ENCODE data around the gene EXPH5. TPM values are rescaled to one million over a fixed set of nuclear protein-coding genes. Genes with fewer than 3 reads are reported as not detected.

The EXPH5 gene
- total RNA-seq, 1 donor from 2014 or later: 6.7 TPM

DNA sequence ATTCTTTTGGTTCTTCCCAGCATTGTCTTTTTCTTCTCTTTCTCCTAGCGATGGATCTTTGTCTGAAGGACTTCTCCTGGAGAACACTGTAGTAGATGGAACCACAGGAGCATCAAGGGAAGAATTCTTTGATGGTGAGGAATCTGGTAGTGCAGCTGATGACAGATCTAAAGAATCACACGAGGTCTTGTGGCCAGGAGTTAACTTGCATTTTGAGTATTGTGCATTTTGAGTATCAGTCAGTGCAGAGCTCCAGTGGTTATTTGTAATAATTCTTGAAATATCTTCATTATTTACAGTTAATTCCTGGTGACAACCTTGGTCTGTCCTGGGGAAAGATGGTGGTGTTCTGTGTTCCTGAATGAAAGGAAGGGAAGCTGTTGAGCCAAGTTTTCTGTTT lies 80.9 kb downstream of the EXPH5 start:
- DNase-seq (ENCODE audit: low read depth): peak; percentile 11

DNA sequence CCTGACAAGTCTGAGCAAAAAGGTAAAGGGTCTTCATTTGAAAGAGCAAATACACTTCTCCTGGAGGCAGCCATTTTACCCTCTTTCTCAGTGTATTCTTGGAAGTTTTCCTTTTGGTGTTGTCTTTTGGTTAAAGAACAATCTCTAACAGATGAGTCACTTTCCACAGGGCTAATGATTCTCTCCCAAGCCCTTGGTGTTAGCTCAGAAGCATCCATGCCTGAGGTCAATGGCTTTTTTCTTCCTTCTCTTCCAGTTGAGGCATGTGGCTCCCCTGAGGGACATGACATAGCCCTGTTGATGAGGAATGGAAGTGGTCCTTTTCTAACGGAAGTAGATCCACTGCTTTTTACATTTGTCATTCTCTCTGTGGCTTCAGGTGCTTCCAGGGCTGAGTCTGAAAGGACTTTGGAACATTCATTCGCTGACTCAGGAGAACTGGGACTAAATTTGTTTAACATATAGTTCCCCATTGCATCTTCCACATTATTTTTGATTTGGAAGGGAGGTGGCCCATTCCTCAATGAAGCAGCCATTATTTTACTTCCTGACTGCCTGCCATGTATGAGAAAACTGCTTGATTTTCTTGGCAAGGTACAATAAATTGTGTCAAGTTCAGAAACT lies 81.6 kb downstream of the EXPH5 start:
- peak; percentile 98 for DNase-seq (ENCODE audit: low read depth)

DNA sequence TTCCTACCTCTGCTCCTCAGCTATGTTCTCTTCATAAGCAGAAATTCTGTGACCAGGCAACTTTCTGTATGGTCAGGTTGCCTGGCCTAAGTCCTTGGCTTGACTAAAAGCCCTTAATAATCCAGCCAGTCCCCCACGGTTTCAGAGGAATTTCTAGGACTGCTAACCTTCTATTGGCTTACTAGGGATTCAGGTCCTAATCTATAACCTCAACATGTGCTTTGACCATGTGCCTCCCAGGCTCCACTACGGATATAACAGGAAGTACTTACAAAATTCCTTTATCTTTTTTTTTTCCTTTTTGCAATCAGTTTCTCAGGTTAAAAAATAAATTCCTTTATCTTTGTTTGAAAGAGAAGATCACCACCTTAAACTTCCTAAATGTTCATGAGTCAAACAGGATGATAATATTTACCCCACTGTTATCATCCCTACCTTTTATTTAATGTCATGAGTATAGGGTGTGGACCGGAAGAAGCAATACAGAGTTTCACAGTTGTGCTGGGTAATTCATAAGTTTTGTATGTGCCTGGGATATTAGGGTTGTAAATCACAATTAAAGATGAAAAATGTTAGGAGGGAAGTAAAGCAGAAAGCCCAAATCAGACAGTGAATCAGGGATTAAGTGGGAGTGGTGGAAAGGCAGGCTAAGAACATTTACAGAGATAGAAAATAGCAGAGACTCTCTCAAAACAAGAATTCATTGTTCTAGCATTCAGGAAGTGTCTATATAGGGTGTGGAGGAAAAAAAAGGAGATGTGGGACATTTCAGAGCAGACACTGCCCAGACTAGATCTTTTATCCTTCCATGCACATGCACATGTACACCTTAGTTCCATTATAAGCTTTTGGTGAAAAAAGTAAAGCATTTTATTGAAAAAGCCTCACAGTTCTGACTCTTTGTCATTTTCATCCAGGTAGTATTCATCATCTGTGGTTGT lies 84.6 kb downstream of the EXPH5 start:
- DNase-seq (ENCODE audit: low read depth): no peak

DNA sequence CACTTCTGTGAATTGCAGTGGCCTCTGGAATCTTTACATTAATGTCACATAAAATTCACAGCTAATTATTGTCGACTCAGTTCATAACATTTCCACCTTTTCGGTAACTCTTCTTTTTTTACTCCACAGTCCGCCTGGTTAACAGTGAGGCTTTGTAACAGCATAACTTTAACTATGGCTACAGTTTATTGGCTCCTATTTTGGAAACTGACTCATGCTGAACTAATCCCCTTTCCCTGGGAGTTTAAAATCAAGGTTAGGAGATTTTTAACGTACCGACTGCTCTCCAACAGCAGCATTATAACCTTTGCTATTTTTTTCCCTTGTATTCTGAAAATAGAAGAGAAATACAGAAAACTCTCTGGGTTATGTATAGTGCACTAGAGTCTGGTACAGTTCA lies 92.2 kb downstream of the EXPH5 start:
- DNase-seq (ENCODE audit: low read depth): no peak

DNA sequence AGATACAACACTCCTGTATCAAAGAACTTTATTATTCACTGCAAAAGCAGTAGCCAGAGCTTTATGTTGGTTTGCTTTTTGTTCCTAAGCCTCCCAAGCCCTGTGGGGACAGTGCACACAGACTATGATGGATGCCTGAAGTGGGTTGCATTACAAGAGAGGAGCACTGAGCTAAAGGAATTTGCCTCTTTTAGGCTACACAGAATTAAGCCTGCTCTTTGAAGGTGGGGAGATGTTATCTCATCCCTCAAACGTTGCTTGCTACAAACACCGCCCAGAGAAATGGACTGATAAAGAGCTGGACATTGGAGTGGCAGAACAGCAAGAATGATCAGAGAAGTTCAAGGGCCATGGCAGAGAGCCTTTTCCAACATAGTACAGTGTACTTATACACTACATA lies 92.8 kb downstream of the EXPH5 start:
- DNase-seq (ENCODE audit: low read depth): no peak

DNA sequence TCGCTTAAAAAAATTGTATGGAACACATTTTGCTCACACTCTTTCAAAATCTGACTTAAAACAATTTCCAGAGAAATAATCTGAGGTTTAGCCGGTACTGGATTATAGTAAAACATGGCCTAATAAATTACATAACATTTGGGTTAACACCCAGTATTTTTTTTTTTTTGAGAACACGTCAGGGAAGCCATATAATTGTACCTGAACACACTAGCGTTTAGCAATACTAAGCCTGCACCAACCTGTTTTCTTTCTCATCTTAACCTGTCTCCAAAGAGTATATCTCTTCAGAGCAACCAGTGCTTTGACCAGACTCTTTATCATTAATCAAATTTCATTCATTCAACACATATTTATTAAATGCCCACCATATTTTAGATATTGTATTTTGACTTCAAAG lies 93.4 kb downstream of the EXPH5 start:
- no peak for DNase-seq (ENCODE audit: low read depth)

DNA sequence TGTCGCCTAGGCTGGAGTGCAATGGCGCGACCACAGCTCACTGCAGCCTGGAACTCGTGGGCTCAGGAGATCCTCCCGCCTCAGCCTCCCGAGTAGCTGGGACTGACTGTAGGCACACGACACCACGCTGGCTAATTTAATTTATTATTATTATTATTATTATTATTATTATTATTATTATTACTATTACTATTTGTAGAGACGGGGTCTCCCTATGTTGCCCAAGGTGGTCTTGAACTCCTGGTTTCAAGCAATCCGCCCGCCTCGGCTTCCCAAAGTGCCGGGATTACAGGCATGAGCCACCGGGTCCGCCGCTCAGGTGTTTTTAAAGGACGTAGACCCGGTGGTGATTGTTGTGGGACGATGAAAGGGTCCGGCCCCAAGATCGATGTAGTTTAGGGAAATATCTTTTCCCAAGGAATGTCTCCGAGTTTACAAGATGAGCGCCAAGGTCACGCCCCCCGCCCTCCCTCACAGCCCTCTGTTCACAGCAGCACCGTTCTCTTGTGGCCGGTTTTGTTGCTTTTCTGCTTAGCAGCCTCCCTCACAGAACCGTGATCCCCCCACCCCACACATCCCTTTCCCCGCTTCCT lies 94.7 kb downstream of the EXPH5 start:
- DNase-seq (ENCODE audit: low read depth): no peak

DNA sequence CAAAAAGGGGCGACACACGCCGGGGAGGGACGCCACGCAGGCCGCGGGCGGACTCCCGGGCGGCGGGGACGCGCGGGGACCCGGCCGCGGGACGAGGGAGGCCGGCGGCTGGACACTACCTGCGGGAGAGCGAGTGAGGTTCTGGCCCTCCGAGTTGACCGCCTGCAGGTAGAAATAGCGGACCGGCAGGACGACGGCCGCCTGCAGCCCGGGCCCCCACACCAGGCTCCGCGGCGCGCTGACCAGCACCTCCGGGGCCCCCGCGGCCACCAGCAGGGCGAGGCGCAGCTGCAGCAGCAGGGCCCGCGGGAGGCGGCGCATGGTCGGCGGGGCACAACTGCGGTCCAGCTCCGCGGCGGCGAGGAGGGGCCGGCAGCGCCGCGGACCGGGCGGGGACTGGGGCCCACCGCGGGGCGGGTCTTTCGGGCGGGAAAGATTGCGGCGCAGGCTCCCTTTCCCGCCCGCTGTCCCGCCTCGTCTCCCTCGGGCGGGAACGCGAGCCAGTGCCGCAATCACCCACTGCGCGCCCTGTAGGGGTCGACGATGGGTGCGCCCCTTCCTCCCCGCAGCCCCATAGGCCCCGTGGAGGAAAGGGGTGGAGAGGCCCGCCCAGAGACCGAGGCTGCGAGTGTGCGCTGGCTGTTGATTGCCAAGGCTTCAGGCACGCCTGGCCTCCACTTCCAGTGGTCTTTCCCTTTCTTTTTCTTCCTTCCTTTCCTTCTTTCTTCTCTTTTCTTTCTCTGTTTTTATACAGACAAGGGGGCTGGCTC lies 95.3 kb downstream of the EXPH5 start, which contains the start of gene POGLUT3:
Gene POGLUT3 (minus strand): TSS at position 339 of the 770 bp plus-strand sequence. CDS start 18 bp downstream, at position 321.
- DNase-seq (ENCODE audit: low read depth): no peak

DNA sequence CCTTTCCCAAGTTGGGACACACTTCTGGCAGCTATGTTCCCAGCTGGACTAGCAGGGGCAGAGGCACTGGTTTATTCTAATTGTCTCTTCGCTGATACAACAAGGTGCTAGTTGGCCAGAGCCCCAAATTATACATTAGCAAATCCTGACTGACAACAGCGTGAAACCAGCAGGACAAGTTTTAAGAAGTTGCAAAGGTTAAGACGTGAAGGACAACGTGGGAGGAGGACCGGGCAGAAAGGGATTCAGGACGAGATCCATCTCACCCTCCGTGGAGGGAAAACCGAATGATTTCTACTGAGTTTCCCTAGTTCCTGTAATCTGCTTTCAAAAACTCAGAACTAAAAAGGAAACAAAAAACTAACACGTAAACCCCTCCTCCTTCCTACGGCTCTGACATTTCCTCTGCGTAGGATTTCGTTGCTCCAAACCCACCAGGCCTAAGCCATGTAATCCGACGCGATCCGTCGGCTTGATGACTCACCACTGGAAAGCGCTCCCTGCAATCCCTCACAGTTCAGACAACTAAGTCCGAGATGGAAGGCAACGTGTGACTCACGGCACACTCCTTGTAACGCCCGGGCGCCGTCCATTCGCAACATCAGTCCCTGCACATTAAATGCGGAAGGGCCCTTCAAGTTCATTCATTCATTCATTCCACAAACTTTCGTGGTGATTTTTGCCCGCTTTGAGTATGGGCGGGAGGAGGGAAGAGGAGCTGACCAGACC lies 96.1 kb downstream of the EXPH5 start:
- DNase-seq (ENCODE audit: low read depth): peak; percentile 96

DNA sequence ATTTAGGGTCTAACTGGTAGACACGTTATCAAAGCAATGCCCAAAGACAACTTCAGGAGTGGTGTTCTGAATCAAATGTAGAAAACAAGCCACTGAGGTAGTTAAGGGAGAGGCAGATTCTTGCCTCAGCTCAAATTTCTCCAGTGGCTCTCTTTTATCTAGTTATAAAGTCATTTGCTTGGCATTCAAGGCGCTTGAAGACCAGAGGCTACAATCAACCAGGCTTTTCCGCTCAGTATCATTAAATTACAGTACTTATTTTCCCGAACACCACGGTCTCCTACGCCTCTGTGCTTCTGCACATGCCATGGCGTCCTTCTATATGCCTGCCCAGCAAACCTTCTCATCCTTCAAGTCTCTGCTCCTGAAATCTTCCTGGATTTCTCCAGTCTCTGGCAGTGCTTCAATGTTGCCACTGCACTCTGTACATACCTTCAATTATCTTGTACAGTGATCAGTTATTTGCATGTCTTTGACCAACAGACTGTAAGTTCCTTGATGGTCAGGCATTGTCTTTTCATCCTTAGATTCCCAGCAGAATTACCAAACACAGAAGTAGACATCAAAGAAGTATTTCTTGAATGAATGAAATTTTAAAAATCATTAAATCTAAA lies 96.8 kb downstream of the EXPH5 start:
- peak; percentile 18 for DNase-seq (ENCODE audit: low read depth)

DNA sequence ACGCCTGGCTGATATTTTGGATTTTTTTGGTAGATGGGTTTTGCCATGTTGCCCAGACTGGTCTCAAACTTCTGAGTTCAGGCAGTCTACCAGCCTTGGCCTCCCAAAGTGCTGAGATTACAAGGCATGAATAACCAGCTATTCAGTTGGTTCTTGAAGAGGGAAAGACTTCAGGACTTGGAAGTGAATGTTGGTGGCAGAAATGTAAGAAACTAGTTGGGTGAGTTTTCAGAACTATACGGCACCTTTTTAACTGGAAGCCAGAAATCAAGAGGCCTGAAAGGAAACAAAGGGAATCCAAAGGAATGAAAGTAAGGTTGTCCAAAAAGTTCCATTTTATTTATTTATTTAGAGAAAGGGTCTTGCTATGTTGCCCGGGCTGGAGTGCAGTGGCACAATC lies 98.2 kb downstream of the EXPH5 start:
- no peak for DNase-seq (ENCODE audit: low read depth)

DNA sequence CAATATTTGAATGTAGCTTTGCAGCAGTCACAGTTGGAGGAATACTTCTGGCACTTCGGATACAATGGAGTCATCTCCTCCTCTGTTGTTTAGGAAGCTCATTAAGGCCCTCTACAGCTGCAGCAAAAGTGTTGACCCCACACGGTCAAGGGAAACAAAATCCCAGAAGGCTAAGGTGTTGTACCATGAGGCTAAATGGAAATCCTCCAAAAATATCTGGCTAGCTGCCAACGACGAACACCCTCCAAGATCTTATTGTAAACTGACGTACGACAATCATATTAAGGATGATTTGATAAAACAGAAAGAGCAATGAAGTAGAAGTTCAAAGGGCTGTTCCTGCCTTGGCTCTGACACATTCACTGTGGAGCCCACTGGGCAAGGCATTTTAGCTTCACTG lies 99.4 kb downstream of the EXPH5 start:
- DNase-seq (ENCODE audit: low read depth): no peak

DNA sequence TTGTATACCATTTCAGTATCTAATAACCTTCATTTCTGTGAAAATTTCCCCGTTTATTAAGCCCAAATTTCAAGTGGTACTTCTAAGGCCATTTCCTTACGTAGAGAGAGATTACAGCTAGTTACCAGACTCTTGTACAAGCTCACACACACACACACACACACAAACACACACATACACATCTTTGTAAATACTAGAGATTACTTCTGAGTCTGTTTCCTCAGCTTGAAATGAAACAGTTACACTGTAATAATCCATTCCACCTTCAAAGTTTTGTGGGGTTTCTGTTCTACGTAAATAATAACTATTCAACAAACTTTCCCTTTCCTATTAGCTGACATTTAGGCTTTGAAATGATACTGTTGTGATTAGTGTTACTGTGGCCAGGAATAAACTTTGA lies 101.6 kb downstream of the EXPH5 start:
- no peak for DNase-seq (ENCODE audit: low read depth)

DNA sequence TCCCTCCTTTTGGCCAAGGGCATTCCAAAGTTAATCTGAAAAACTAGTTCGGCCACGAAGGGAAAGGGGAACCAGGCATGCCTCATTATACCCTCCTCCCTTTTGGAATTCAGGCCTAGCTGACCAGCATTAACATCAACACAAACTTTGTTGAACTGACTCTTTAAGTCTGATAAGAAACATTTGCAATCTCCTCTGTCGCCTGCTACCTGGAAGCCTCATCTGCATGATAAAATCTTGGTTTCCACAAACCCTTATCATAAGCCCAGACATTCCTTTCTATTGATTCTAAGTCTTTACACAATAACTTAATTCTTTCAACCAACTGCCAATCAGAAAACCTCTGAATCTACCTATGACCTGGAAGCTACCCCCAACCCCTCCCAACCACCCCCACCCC lies 106.7 kb downstream of the EXPH5 start:
- no peak for DNase-seq (ENCODE audit: low read depth)

DNA sequence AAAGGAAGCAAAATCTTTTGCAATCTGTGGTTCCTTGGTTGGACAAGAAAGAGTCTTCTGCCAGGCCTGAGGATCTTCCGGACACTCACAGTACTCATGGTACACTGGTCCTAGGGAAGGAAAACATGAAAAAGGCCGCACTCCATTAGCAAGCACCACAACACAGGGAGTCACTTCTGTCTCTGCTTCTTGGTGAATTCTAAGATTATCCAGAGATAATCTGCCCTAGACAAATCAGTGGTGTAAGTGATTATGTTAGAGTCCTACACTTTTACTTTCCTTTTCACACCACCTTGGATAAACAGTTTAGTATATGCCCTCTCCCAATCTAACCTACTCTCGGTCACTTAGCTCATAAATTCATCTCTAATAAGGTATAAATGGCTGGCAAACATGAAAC lies 107.2 kb downstream of the EXPH5 start:
- no peak for DNase-seq (ENCODE audit: low read depth)

DNA sequence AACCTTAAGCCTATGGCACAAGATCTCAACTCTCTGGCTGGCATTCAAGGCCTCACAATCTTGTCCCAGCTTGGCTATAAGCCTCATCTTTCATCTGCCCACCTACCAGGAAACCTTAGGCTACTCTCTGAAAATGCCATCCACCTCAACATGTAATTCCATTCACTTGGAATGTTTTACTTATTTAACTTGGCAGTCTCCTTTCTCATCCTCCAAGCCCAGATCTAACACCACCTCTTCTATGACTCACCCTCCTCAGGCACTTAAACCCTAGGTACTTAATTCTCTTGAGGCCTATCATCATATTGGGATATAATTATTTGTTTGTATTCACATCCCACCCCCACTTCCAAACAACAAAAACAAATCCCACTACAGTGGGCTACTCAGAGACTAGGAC lies 110.4 kb downstream of the EXPH5 start:
- DNase-seq (ENCODE audit: low read depth): peak; percentile 75

DNA sequence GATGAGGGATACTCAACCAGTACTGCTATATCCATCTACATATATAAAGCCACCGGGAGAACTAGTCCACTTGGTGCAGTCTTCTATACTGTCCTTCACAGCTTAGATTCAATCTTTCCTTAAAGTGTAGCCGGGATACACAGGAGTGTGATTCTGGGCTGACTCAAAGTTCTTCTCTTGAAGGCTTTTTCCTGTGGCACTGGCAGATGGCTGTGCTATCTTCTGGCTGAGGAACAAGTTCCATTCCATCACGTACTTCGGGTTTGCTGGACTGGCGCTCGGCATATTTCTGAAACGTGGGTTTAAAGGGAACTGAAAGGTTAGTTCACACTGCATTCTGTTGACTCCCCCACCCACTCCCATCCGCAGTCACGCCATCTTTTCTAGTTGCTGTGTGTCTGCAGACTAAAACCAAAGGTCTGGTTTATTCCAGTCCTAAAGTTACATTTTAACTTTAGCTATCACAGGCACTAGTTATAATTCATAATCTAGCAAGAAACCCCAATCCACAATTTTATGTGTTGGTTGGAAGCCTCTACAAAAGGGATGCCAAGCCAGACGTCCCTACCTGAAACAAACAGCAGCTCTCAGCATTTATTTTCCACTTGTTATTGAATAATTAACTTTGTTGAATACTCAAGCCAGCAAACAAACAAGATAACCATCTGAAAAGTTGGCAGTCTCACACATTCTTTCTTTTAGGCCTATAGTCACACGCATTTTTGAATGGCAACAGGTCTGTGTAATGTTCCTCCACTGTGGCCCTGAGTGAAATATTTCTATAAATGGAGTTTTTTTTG lies 118.7 kb downstream of the EXPH5 start:
- peak; percentile 47 for DNase-seq (ENCODE audit: low read depth)

DNA sequence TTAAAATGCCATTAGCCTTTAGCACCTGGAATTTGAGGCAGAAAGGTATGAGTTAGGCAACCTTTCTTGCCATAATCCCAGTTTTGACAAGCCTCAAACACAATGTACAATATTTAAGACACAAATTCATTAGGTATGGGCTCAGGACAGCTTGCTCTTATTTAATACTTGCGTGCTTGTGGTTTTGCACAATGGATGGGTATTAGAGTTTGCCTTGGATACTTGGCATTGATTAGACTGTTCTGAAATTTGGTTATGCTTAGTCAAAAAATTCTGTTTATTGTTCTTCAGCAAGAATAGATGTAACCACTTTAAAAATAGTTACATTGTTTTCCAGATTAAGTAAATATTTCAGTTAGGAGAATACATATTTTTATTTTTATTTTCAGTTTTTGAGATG lies 120.9 kb downstream of the EXPH5 start:
- DNase-seq (ENCODE audit: low read depth): no peak

DNA sequence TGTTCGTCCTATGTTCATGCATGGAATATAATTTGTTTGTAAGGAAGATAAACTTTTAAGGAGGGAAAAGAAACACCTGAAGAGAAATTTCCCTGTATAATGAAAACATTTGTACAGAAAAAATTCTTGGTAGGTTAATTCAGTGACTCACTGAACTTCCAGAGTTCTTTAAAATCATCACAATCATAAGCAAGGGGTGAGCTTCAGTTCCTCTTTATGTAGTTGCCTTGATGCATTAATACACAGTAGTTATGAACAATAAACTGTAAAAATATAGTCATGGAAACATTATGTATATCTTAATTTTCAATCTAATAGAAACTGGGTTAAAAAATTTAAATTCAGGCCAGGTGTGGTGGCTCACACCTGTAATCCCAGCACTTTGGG lies 125.1 kb downstream of the EXPH5 start:
- DNase-seq (ENCODE audit: low read depth): no peak
